Measurements from ENCODE around the gene TGM4.

TGM4 gene

GRCh38 chr3:44958386-44958785, 84.0 kb downstream of the TGM4 start:
- no peak for DNase-seq

GRCh38 chr3:44960387-44961026, 86.1 kb downstream of the TGM4 start:
- DNase-seq, result no peak

GRCh38 chr3:44961888-44962287, 87.5 kb downstream of the TGM4 start:
- DNase-seq, result no peak

- DNase-seq, result no peak
Observed at GRCh38 chr3:44962621-44963393, 88.4 kb downstream of the TGM4 start.

GRCh38 chr3:44963571-44964325, 89.3 kb downstream of the TGM4 start:
- DNase-seq, result no peak

Measured in central memory CD4-positive, alpha-beta T cell (primary cell).